GM23338 (cell line): Measurements from ENCODE around the gene DAGLA. TPM values are rescaled to one million over a fixed set of nuclear protein-coding genes. Genes with fewer than 3 reads are reported as not detected.
A peak's percentile ranks its signal among the peaks of the same experiment; 100 is the strongest.

Experiments
- ATAC-seq: fragments of 200-7000 bp; cut with Tn5 transposase; 3 replicates; pipeline ENCODE4 v1.9.1; 2020
- DNase-seq: peaks from one replicate; pipeline ENCODE4 v3.0.0-alpha.2; 2015; ENCODE audit warnings: low spot score
- H2AFZ ChIP-seq: fragments of 200-600 bp; sonication (generic); 2 replicates; pipeline ENCODE4 v1.8.0; 2016; ENCODE audit warnings: antibody characterized with exemption, mild to moderate bottlenecking, moderate library complexity
- H3F3A ChIP-seq: fragments of 200-600 bp; sonication (generic); replicated peaks from 2 replicates; pipeline ENCODE4 v1.8.0; 2017; ENCODE audit warnings: antibody characterized with exemption, mixed run types, low read depth
- H3K27ac ChIP-seq: fragments of 200-600 bp; sonication (generic); 2 replicates; pipeline ENCODE4 v1.6.1; 2016; ENCODE audit warnings: low read depth
- H3K27me3 ChIP-seq: fragments of 200-600 bp; sonication (generic); 2 replicates; pipeline ENCODE4 v1.8.0; 2016; ENCODE audit warnings: mild to moderate bottlenecking, mixed run types, moderate library complexity; ENCODE audit not compliant: insufficient read depth
- H3K36me3 ChIP-seq: fragments of 200-600 bp; sonication (generic); 2 replicates; pipeline ENCODE4 v1.8.0; 2016; ENCODE audit warnings: mild to moderate bottlenecking; ENCODE audit not compliant: insufficient read depth
- H3K4me1 ChIP-seq: fragments of 200-600 bp; sonication (generic); 2 replicates; pipeline ENCODE4 v1.8.0; 2016; ENCODE audit warnings: mild to moderate bottlenecking, moderate library complexity; ENCODE audit not compliant: insufficient read depth
- H3K4me2 ChIP-seq: fragments of 200-600 bp; sonication (generic); 2 replicates; pipeline ENCODE4 v1.7.1; 2017; ENCODE audit warnings: mixed run types
- H3K4me3 ChIP-seq: fragments of 200-600 bp; sonication (generic); 2 replicates; pipeline ENCODE4 v1.6.1; 2016; ENCODE audit warnings: mixed run types
- H3K79me2 ChIP-seq: fragments of 200-600 bp; sonication (generic); replicated peaks from 2 replicates; pipeline ENCODE4 v1.8.0; 2017; ENCODE audit warnings: mild to moderate bottlenecking; ENCODE audit not compliant: insufficient read depth
- H3K9me2 ChIP-seq: fragments of 200-600 bp; sonication (generic); 2 replicates; pipeline ENCODE4 v1.8.0; 2017; ENCODE audit not compliant: insufficient read depth
- H4K20me1 ChIP-seq: fragments of 200-600 bp; sonication (generic); replicated peaks from 2 replicates; pipeline ENCODE4 v1.8.0; 2017; ENCODE audit warnings: mild to moderate bottlenecking; ENCODE audit not compliant: insufficient read depth
- H3K27ac Mint-ChIP-seq: 2 replicates; pipeline ENCODE4 v1.8.0; 2020; ENCODE audit warnings: inconsistent platforms, mild to moderate bottlenecking, moderate library complexity, mixed read lengths
- H3K27me3 Mint-ChIP-seq: 3 replicates; pipeline ENCODE4 v1.8.0; 2022; ENCODE audit warnings: low read depth, mild to moderate bottlenecking, moderate library complexity, mixed read lengths, inconsistent platforms; ENCODE audit not compliant: insufficient read depth, poor library complexity
- H3K36me3 Mint-ChIP-seq: 3 replicates; pipeline ENCODE4 v1.8.0; 2021; ENCODE audit warnings: low read depth, mild to moderate bottlenecking, inconsistent platforms, moderate library complexity, mixed read lengths
- H3K4me1 Mint-ChIP-seq: 3 replicates; pipeline ENCODE4 v1.8.0; 2020; ENCODE audit warnings: mild to moderate bottlenecking, inconsistent platforms, mixed read lengths
- H3K4me3 Mint-ChIP-seq: 3 replicates; pipeline ENCODE4 v1.8.0; 2021; ENCODE audit warnings: moderate library complexity, mild to moderate bottlenecking, inconsistent platforms, mixed read lengths
- H3K9me3 Mint-ChIP-seq: 3 replicates; pipeline ENCODE4 v1.8.0; 2020; ENCODE audit warnings: moderate library complexity, mild to moderate bottlenecking, inconsistent platforms, mixed read lengths
- CTCF ChIP-seq, 2 experiments: fragments of 200-600 bp in 1 of 2; sonication (generic) in 1 of 2; conservative IDR thresholded peaks; 2 replicates each; pipeline versions ENCODE4 v1.5.1 to v1.6.1; 2016 to 2017; ENCODE audit warnings: antibody characterized with exemption in 2 of 2, low read depth in 2 of 2, mild to moderate bottlenecking in 2 of 2, moderate library complexity in 1 of 2
- EZH2 ChIP-seq: fragments of 200-600 bp; sonication (generic); IDR thresholded peaks from one replicate; pipeline ENCODE4 v1.8.0; 2017; ENCODE audit warnings: antibody characterized with exemption, mild to moderate bottlenecking, low read depth; ENCODE audit not compliant: unreplicated experiment
- EZH2phosphoT487 ChIP-seq: fragments of 200-600 bp; sonication (generic); IDR thresholded peaks from one replicate; pipeline ENCODE4 v1.8.1; 2018; ENCODE audit warnings: antibody characterized with exemption; ENCODE audit not compliant: unreplicated experiment
- JUNB ChIP-seq: IDR thresholded peaks from one replicate; pipeline ENCODE4 v1.6.1; 2016; ENCODE audit warnings: antibody characterized with exemption; ENCODE audit not compliant: unreplicated experiment
- NANOG ChIP-seq: IDR thresholded peaks from 2 replicates; pipeline ENCODE4 v1.6.1; 2016; ENCODE audit warnings: antibody characterized with exemption, borderline replicate concordance
- POLR2AphosphoS5 ChIP-seq: IDR thresholded peaks from 2 replicates; pipeline ENCODE4 v1.6.1; 2016; ENCODE audit warnings: antibody characterized with exemption, low read depth
- REST ChIP-seq: IDR thresholded peaks from one replicate; pipeline ENCODE4 v1.6.1; 2018; ENCODE audit warnings: antibody characterized with exemption; ENCODE audit not compliant: unreplicated experiment
- STAT1 ChIP-seq: IDR thresholded peaks from one replicate; pipeline ENCODE4 v1.6.1; 2016; ENCODE audit warnings: antibody characterized with exemption; ENCODE audit not compliant: unreplicated experiment
- ZNF114 ChIP-seq: fragments of 250-450 bp; sonication (Bioruptor Pico); IDR thresholded peaks from 2 replicates; pipeline ENCODE4 v1.5.0; 2020; ENCODE audit warnings: mild to moderate bottlenecking, moderate library complexity
- polyA plus RNA-seq: library from polyadenylated mRNA; unstranded; fragments of >200 nt; fragmentation: Nextera tagmentation; extraction: Ambion mirVana; gene quantifications from 2 replicates; pipeline ENCODE4 v1.2.1, GENCODE V29; 2016
- total RNA-seq: library from RNA; depleted of rRNA; stranded (reverse); fragments of >200 nt; shearing (Covaris generic); gene quantifications from 2 replicates; pipeline ENCODE4 v1.2.3, GENCODE V29; 2014

DAGLA gene
- total and polyA plus RNA-seq, 2 experiments from 2014 or later, result 0.55 to 2.5 TPM

GRCh38 chr11:61728066-61728939, 48.1 kb downstream of the DAGLA start:
- ATAC-seq, result peak; percentile 18; the same call in 2 of the 3 replicates
- H3K4me2 ChIP-seq, result no peak overlapping the region
- no peak overlapping the region for H3K27ac ChIP-seq
- H2AFZ ChIP-seq, result no peak overlapping the region
- Mint-ChIP-seq H3K27ac (no peak overlapping the region), H3K4me3 (no peak overlapping the region), H3K36me3 (peaks cover 7% of the 10 kb centered on the region; the same call in 2 of the 3 replicates), H3K27me3 (peaks cover 9% of the 10 kb centered on the region), H3K4me1 (no peaks in the 10 kb centered on the region; the same call in 2 of the 3 replicates), H3K9me3 (no peaks in the 10 kb centered on the region; the same call in 2 of the 3 replicates)
- no peaks in the 10 kb centered on the region for H3F3A ChIP-seq
- no peaks in the 10 kb centered on the region for H4K20me1 ChIP-seq
- H3K79me2 ChIP-seq, result no peaks in the 10 kb centered on the region
- no peaks in the 10 kb centered on the region for H3K27me3 ChIP-seq
- no peak overlapping the region for H3K4me3 ChIP-seq
- TF ChIP-seq EZH2 (no peak), CTCF (conservative IDR thresholded peaks at IDR 0.05; ENCODE audit: low read depth in 2 of 2) (peak in 1 of 2 experiments; percentile 55; a peak in 2 of 4 replicates), STAT1 (no peak), NANOG (no peak)
- peak; percentile 41 for DNase-seq
- H3K36me3 ChIP-seq, result no peaks in the 10 kb centered on the region
- H3K9me2 ChIP-seq, result no peaks in the 10 kb centered on the region
- H3K4me1 ChIP-seq, result no peaks in the 10 kb centered on the region

- Mint-ChIP-seq H3K27ac (no peak overlapping the region), H3K36me3 (peaks cover 7% of the 10 kb centered on the region; the same call in 2 of the 3 replicates), H3K9me3 (no peaks in the 10 kb centered on the region; the same call in 2 of the 3 replicates), H3K27me3 (peaks cover 11% of the 10 kb centered on the region), H3K4me1 (no peaks in the 10 kb centered on the region; the same call in 2 of the 3 replicates), H3K4me3 (no peak overlapping the region)
- Histone ChIP-seq H3K27ac (no peak overlapping the region), H3K27me3 (no peaks in the 10 kb centered on the region), H3K4me2 (no peak overlapping the region), H3K4me3 (no peak overlapping the region), H3K79me2 (no peaks in the 10 kb centered on the region), H3K4me1 (no peaks in the 10 kb centered on the region), H3F3A (no peaks in the 10 kb centered on the region), H2AFZ (no peak overlapping the region), H3K9me2 (no peaks in the 10 kb centered on the region), H4K20me1 (no peaks in the 10 kb centered on the region), H3K36me3 (no peaks in the 10 kb centered on the region)
- TF ChIP-seq REST (no peak), ZNF114 (CRISPR knock-in tag) (no peak), CTCF (conservative IDR thresholded peaks at IDR 0.05; ENCODE audit: low read depth in 2 of 2) (no peak), EZH2 (no peak), EZH2phosphoT487 (no peak), POLR2AphosphoS5 (no peak), JUNB (no peak)
- no peak for ATAC-seq
- DNase-seq, result no peak
Observed at GRCh38 chr11:61728940-61729219, 48.7 kb downstream of the DAGLA start.
